IMR-90 (cell line): ENCODE results near the gene FAM114A2. TPM values are rescaled to one million over a fixed set of nuclear protein-coding genes. Genes with fewer than 3 reads are reported as not detected.

Source experiments
- ATAC-seq: fragments of 200-7000 bp; cut with Tn5 transposase; 2 replicates; pipeline ENCODE4 v1.9.1; 2020; ENCODE audit warnings: low read depth, mild to moderate bottlenecking, moderate library complexity
- BruUV-seq: library from RNA; stranded (reverse); fragments of 400-500 nt; replicated peaks from 2 replicates; lab custom pipeline; 2021; lab: Mats Ljungman, UMichigan
- CTCF ChIA-PET: fragments of 300-600 bp; formaldehyde crosslinking; extraction: SDS; loops from one replicate; lab custom pipeline; 2021; ENCODE audit warnings: antibody characterized with exemption; lab: Yijun Ruan, JAX
- POLR2A ChIA-PET: fragments of 300-600 bp; sonication (Branson Sonifier 250); formaldehyde crosslinking; loops from one replicate; lab custom pipeline; 2022; ENCODE audit warnings: antibody characterized with exemption; ENCODE audit not compliant: unreplicated experiment; lab: Charles Lee
- DNase-seq: peaks from one replicate; pipeline ENCODE4 v3.0.0; 2013
- H2AFZ ChIP-seq: replicated peaks from 2 replicates; pipeline ENCODE3; 2013; ENCODE audit warnings: low read length, mild to moderate bottlenecking; ENCODE audit not compliant: poor library complexity
- H2AK5ac ChIP-seq: 2 replicates; pipeline ENCODE4 v1.6.1; 2013; ENCODE audit warnings: low read depth, low read length, inconsistent platforms
- H2AK9ac ChIP-seq: replicated peaks from 2 replicates; pipeline ENCODE3; 2013; ENCODE audit warnings: mild to moderate bottlenecking, low read depth, low read length, moderate library complexity; ENCODE audit not compliant: poor library complexity
- H2BK120ac ChIP-seq: 2 replicates; pipeline ENCODE4 v1.6.1; 2013; ENCODE audit warnings: low read depth, low read length, inconsistent platforms
- H2BK15ac ChIP-seq: 3 replicates; pipeline ENCODE4 v1.6.1; 2013; ENCODE audit warnings: low read depth, low read length, inconsistent platforms
- H2BK20ac ChIP-seq: 2 replicates; pipeline ENCODE4 v1.6.1; 2013; ENCODE audit warnings: low read depth, mild to moderate bottlenecking, inconsistent platforms, low read length, moderate library complexity
- H2BK5ac ChIP-seq: 2 replicates; pipeline ENCODE4 v1.6.1; 2013; ENCODE audit warnings: mild to moderate bottlenecking, low read depth, low read length, inconsistent platforms; ENCODE audit not compliant: poor library complexity, severe bottlenecking
- H3K14ac ChIP-seq: replicated peaks from 2 replicates; pipeline ENCODE4 v1.6.1; 2013; ENCODE audit warnings: low read depth, low read length, inconsistent platforms
- H3K18ac ChIP-seq: 2 replicates; pipeline ENCODE4 v1.6.1; 2013; ENCODE audit warnings: low read depth, low read length, control low read depth
- H3K23ac ChIP-seq: 2 replicates; pipeline ENCODE4 v1.6.1; 2013; ENCODE audit warnings: low read depth, low read length, inconsistent platforms
- H3K27ac ChIP-seq: 2 replicates; pipeline ENCODE4 v1.5.1; 2013; ENCODE audit warnings: mild to moderate bottlenecking, control low read depth, low read length; ENCODE audit not compliant: insufficient read depth
- H3K27me3 ChIP-seq: 2 replicates; pipeline ENCODE4 v1.6.1; 2013; ENCODE audit warnings: low read length; ENCODE audit not compliant: control insufficient read depth, insufficient read depth
- H3K36me3 ChIP-seq: 2 replicates; pipeline ENCODE4 v1.6.1; 2013; ENCODE audit warnings: low read length, mixed read lengths; ENCODE audit not compliant: control insufficient read depth, insufficient read depth
- H3K4ac ChIP-seq: 2 replicates; pipeline ENCODE4 v1.6.1; 2013; ENCODE audit warnings: low read depth, low read length, inconsistent platforms
- H3K4me1 ChIP-seq: 2 replicates; pipeline ENCODE4 v1.6.1; 2013; ENCODE audit warnings: low read length, mixed read lengths; ENCODE audit not compliant: control insufficient read depth, insufficient read depth
- H3K4me2 ChIP-seq: 2 replicates; pipeline ENCODE4 v1.6.1; 2013; ENCODE audit warnings: low read depth, mild to moderate bottlenecking, control low read depth, low read length, moderate library complexity
- H3K4me3 ChIP-seq: 2 replicates; pipeline ENCODE4 v1.5.1; 2013; ENCODE audit warnings: low read depth, mild to moderate bottlenecking, control low read depth, low read length, moderate library complexity; ENCODE audit not compliant: insufficient read depth
- H3K56ac ChIP-seq: 2 replicates; pipeline ENCODE4 v1.6.1; 2013; ENCODE audit warnings: low read length, inconsistent platforms; ENCODE audit not compliant: insufficient read depth; ENCODE audit errors: extremely low read depth
- H3K79me1 ChIP-seq, 2 experiments: 2 replicates each; pipeline ENCODE4 v1.6.1; 2013; ENCODE audit warnings: low read length in 2 of 2, inconsistent platforms in 1 of 2, low read depth in 1 of 2
- H3K9ac ChIP-seq: 2 replicates; pipeline ENCODE4 v1.6.1; 2013; ENCODE audit warnings: low read depth, low read length, control low read depth
- H3K9me1 ChIP-seq: 2 replicates; pipeline ENCODE4 v1.6.1; 2013; ENCODE audit warnings: low read length, inconsistent platforms; ENCODE audit not compliant: insufficient read depth
- H3K9me3 ChIP-seq: 2 replicates; pipeline ENCODE4 v1.6.1; 2013; ENCODE audit warnings: low read length; ENCODE audit not compliant: control insufficient read depth, insufficient read depth
- H4K20me1 ChIP-seq: 2 replicates; pipeline ENCODE4 v1.6.1; 2013; ENCODE audit warnings: low read length, inconsistent platforms; ENCODE audit not compliant: insufficient read depth
- H4K5ac ChIP-seq: 2 replicates; pipeline ENCODE4 v1.6.1; 2013; ENCODE audit warnings: mild to moderate bottlenecking, low read depth, low read length, control low read depth
- H4K8ac ChIP-seq, 2 experiments: 2 replicates each; pipeline ENCODE4 v1.6.1; 2013; ENCODE audit warnings: low read depth in 2 of 2, low read length in 2 of 2, control low read depth in 1 of 2, inconsistent platforms in 1 of 2
- H4K91ac ChIP-seq: 2 replicates; pipeline ENCODE4 v1.6.1; 2013; ENCODE audit warnings: low read depth, low read length, inconsistent platforms; ENCODE audit not compliant: insufficient read depth
- BHLHE40 ChIP-seq: fragments of 150-350 bp; IDR thresholded peaks from 2 replicates; pipeline ENCODE4 v1.6.1; 2016; ENCODE audit warnings: mild to moderate bottlenecking, low read depth, low read length
- CEBPB ChIP-seq: IDR thresholded peaks from 2 replicates; pipeline ENCODE4 v1.6.1; 2012; ENCODE audit warnings: low read depth, low read length, improper control_type of control experiment
- CHD1 ChIP-seq: IDR thresholded peaks from 2 replicates; pipeline ENCODE4 v1.6.1; 2012; ENCODE audit warnings: low read depth, low read length, improper control_type of control experiment
- CTCF ChIP-seq: conservative IDR thresholded peaks from 2 replicates; pipeline ENCODE4 v1.5.1; 2012; ENCODE audit warnings: mild to moderate bottlenecking, low read depth, low read length, improper control_type of control experiment
- FOS ChIP-seq: fragments of 150-350 bp; IDR thresholded peaks from 2 replicates; pipeline ENCODE4 v1.6.1; 2016; ENCODE audit warnings: low read depth, low read length
- MAFK ChIP-seq: IDR thresholded peaks from 2 replicates; pipeline ENCODE4 v1.6.1; 2012; ENCODE audit warnings: low read depth, low read length, improper control_type of control experiment
- MAZ ChIP-seq: IDR thresholded peaks from 2 replicates; pipeline ENCODE4 v1.6.1; 2012; ENCODE audit warnings: low read depth, mild to moderate bottlenecking, low read length, improper control_type of control experiment, moderate library complexity, borderline replicate concordance
- MXI1 ChIP-seq: IDR thresholded peaks from 2 replicates; pipeline ENCODE4 v1.6.1; 2012; ENCODE audit warnings: low read depth, mild to moderate bottlenecking, low read length, moderate library complexity, borderline replicate concordance
- NFE2L2 ChIP-seq: fragments of 150-350 bp; IDR thresholded peaks from 2 replicates; pipeline ENCODE4 v1.6.1; 2016; ENCODE audit warnings: low read depth, mild to moderate bottlenecking, low read length
- POLR2A ChIP-seq: IDR thresholded peaks from 2 replicates; pipeline ENCODE4 v1.6.1; 2012; ENCODE audit warnings: mild to moderate bottlenecking, low read depth, low read length
- RAD21 ChIP-seq: IDR thresholded peaks from 2 replicates; pipeline ENCODE4 v1.6.1; 2012; ENCODE audit warnings: low read length, improper control_type of control experiment
- RCOR1 ChIP-seq: IDR thresholded peaks from 2 replicates; pipeline ENCODE4 v1.6.1; 2012; ENCODE audit warnings: mild to moderate bottlenecking, low read length, improper control_type of control experiment; ENCODE audit not compliant: insufficient replicate concordance
- RFX5 ChIP-seq: IDR thresholded peaks from 2 replicates; pipeline ENCODE4 v1.8.0; 2012; ENCODE audit warnings: low read depth, mild to moderate bottlenecking, low read length, moderate library complexity
- SMC3 ChIP-seq: fragments of 150-350 bp; IDR thresholded peaks from 2 replicates; pipeline ENCODE4 v1.6.1; 2016; ENCODE audit warnings: low read depth, mild to moderate bottlenecking, antibody characterized with exemption, low read length, moderate library complexity
- WGBS, 2 experiments: methylation state at CpG; one replicate each; pipeline versions ENCODE4 v1.1.5 to v1.1.7; 2013; ENCODE audit warnings: missing lambda C conversion rate in 2 of 2; ENCODE audit not compliant: insufficient read length in 1 of 2; ENCODE audit errors: extremely low coverage in 2 of 2; 5-methylcytosine and 5-hydroxymethylcytosine counted together
- dilution Hi-C: fragments of 300-500 bp; cut with HindIII; formaldehyde crosslinking; loops from one replicate; pipeline ENCODE4 v1.14.3; 2018; ENCODE audit warnings: low sequenced_read_pairs; ENCODE audit not compliant: unreplicated experiment
- in situ Hi-C: fragments of 300-500 bp; cut with MboI; formaldehyde crosslinking; loops from 3 replicates; pipeline ENCODE4 v1.14.3; 2019; ENCODE audit warnings: low sequenced_read_pairs, inconsistent platforms, mixed read lengths
- intact Hi-C: fragments of 100-400 bp; cut with micrococcal nuclease; formaldehyde crosslinking; loops from 2 replicates; pipeline ENCODE4 v1.10.0; 2022
- polyA plus RNA-seq, 3 experiments: library from polyadenylated mRNA; depleted of rRNA; stranded (reverse); fragments of >200 nt; gene quantifications; 2 replicates each; pipeline ENCODE4 v1.2.3, GENCODE V29; 2012; ENCODE audit warnings: low replicate concordance in 1 of 3
- total RNA-seq: library from RNA; depleted of rRNA; stranded (reverse); fragments of >200 nt; gene quantifications from 2 replicates; pipeline ENCODE4 v1.2.3, GENCODE V29; 2012
- TF ChIP-seq, protein P1 (sequence below): fragments of 150-350 bp; IDR thresholded peaks from 2 replicates; pipeline ENCODE4 v1.6.1; 2016; ENCODE audit warnings: low read depth, mild to moderate bottlenecking, low read length, moderate library complexity, borderline replicate concordance
- TF ChIP-seq, protein P2 (sequence below): fragments of 150-350 bp; IDR thresholded peaks from 2 replicates; pipeline ENCODE4 v1.6.1; 2017; ENCODE audit warnings: mild to moderate bottlenecking, antibody characterized with exemption, low read length, low read depth

FAM114A2 gene
- total and polyA plus RNA-seq, 2 of the 4 experiments (the other 2 are of a cell fraction), result 13.2 to 41.2 TPM

GRCh38 chr5:154081246-154081645 lies 42.5 kb upstream of the FAM114A2 start:
- in situ Hi-C loops, result no loop called here
- no peak overlapping the region for H3K9ac ChIP-seq
- H4K20me1 ChIP-seq, result no peaks in the 10 kb centered on the region
- H3K9me1 ChIP-seq, result no peaks in the 10 kb centered on the region; the same call in 1 of the 2 replicates
- no peak overlapping the region for H2BK5ac ChIP-seq
- no peak overlapping the region for H3K4ac ChIP-seq
- H3K14ac ChIP-seq, result no peak overlapping the region
- ATAC-seq (no peak), DNase-seq (no peak)
- H3K56ac ChIP-seq, result no peak overlapping the region
- TF ChIP-seq BHLHE40 (no peak), MAFK (no peak), CEBPB (no peak), MXI1 (no peak), RCOR1 (no peak), CHD1 (no peak), SMC3 (no peak), CTCF (no peak), FOS (no peak), POLR2A (no peak), NFE2L2 (no peak), RFX5 (no peak), MAZ (no peak), RAD21 (no peak)
- TF ChIP-seq, protein P1, sequence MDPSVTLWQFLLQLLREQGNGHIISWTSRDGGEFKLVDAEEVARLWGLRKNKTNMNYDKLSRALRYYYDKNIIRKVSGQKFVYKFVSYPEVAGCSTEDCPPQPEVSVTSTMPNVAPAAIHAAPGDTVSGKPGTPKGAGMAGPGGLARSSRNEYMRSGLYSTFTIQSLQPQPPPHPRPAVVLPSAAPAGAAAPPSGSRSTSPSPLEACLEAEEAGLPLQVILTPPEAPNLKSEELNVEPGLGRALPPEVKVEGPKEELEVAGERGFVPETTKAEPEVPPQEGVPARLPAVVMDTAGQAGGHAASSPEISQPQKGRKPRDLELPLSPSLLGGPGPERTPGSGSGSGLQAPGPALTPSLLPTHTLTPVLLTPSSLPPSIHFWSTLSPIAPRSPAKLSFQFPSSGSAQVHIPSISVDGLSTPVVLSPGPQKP, result no peak
- TF ChIP-seq, protein P2, sequence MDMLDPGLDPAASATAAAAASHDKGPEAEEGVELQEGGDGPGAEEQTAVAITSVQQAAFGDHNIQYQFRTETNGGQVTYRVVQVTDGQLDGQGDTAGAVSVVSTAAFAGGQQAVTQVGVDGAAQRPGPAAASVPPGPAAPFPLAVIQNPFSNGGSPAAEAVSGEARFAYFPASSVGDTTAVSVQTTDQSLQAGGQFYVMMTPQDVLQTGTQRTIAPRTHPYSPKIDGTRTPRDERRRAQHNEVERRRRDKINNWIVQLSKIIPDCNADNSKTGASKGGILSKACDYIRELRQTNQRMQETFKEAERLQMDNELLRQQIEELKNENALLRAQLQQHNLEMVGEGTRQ, result no peak
- H4K5ac ChIP-seq, result no peak overlapping the region
- no TSS peak for BruUV-seq
- H3K23ac ChIP-seq, result no peak overlapping the region
- H2AK5ac ChIP-seq, result no peak overlapping the region
- no peak overlapping the region for H3K18ac ChIP-seq
- H3K27me3 ChIP-seq, result peaks cover 11% of the 10 kb centered on the region
- H2AFZ ChIP-seq, result no peak overlapping the region
- H2BK15ac ChIP-seq, result no peak overlapping the region
- H3K4me3 ChIP-seq, result no peak overlapping the region
- H3K9me3 ChIP-seq, result no peaks in the 10 kb centered on the region
- ChIA-PET CTCF (no interaction called here), POLR2A (no interaction called here)
- no peak overlapping the region for H3K4me2 ChIP-seq
- intact Hi-C loops, result no loop called here
- dilution Hi-C loops, result no loop called here
- WGBS, 2 experiments, result no CpG with 5 or more reads among the region's 2 CpGs
- no peaks in the 10 kb centered on the region for H3K4me1 ChIP-seq
- H3K79me1 ChIP-seq, result no peaks in the 10 kb centered on the region
- no peak overlapping the region for H3K27ac ChIP-seq
- no peak overlapping the region for H4K91ac ChIP-seq
- no peak overlapping the region for H4K8ac ChIP-seq
- no peak overlapping the region for H2BK120ac ChIP-seq
- no peak overlapping the region for H2AK9ac ChIP-seq
- H2BK20ac ChIP-seq, result no peak overlapping the region
- H3K36me3 ChIP-seq, result no peaks in the 10 kb centered on the region
